ENCODE results near the gene ELK4.

The ELK4 gene

GRCh38 chr1:205565799-205566198 is 66.0 kb downstream of the ELK4 start:
- no peak for DNase-seq

GRCh38 chr1:205563927-205564441 is 67.8 kb downstream of the ELK4 start:
- no peak for DNase-seq

GRCh38 chr1:205561501-205562203 is 70.2 kb downstream of the ELK4 start:
- no peak for DNase-seq

Data from amygdala (tissue), 56 donors.